ENCODE measurements around the gene PARK7. TPM values are rescaled to one million over a fixed set of nuclear protein-coding genes. Genes with fewer than 3 reads are reported as not detected.

The PARK7 gene
- total and polyA plus RNA-seq, 3 experiments from 2014 or later: 396 to 628 (median 583) TPM

DNA sequence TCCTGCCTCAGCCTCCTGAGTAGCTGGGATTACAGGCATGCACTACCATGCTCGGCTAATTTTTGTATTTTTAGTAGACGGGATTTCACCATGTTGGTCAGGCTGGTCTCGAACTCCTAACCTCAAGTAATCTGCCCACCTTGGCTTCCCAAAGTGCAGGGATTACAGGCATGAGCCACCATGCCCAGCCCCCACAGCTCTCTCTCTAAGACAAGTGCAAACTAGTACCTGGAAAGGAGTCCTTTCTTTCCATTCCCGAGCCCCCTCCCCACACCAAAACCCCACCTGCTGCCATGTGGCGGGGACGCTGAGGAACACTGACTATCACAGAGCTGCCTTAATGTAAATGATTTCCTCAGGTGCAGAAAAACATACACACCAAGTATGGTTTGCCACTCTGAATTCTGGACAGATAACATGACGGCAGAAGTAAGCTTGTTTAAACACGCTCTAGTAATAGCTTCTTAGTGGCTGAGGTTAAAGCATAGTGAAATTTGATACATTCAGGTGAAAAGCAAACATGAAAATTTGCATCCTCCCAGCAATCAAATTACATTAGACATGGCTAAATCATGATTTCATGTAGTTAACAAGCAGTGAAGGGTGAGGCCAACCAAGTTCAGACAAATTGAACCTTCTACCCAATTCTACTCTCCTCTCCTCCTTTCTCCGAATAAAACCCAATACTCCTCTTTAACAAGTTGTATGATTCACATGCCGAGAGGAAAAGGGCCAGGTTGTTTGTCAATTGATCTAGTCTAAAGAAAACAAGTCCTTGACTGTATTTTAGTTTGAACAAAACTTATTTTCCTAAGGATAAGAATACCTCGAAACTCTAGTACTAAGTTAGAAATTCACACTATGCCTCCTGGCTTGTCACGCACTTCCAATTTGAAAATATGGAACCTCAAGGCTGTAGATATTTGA, 44.8 kb downstream of the PARK7 start:
- CTCF ChIA-PET: interaction anchor here (3.0 kb wide), 1 partner anchor 9 kb away, joined by 11 read pairs; no protein-coding TSS in a partner anchor
- no peak overlapping the region for H3K4me3 ChIP-seq (ENCODE audit: low read length)

DNA sequence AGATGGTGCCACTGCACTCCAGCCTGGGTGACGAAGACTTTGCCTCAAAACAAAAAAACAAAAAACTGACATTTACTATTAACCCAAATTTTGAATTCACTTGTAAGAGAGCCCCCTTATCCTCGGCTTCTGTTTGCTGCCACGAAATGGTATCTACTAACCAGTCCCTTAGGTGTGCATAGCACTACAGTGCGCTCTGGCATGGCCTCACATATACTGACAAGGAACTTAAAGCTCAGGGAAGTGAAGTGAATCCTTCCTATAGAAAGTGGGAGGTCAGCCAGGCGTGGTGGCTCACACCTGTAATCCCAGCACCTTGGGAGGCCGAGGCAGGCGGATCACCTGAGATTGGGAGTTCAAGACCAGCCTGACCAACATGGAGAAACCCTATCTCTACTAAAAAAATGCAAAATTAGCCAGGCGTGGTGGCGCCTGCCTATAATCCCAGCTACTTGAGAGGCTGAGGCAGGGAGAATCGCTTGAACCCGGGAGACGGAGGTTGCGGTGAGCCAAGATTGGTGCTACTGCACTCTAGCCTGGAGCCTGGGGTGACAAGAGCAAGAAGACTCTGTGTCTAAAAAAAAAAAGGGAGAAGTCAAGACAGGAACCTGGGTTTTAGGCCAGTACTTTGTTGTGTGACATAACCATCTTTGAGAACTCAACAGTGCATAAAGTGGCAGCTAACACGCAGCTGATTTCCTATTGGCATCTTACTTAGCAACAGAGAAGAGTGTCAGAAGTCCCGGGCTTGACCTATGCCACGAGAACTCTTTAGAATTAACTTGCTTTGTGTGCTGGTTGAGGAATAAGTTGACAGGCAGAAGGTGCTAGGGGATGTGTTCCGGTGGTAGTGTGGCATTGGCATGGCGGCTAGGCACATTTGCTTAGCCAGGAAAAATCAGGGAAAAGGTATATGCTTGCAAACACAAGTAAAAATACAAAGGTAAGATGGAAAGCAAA, 47.8 kb downstream of the PARK7 start:
- no peaks in the 10 kb centered on the region for H3K4me1 ChIP-seq (ENCODE audit: insufficient read depth, low read length)
- no peak for DNase-seq
- H3K36me3 Mint-ChIP-seq: peaks cover 0 to 13% (median 3%) of the 10 kb centered on the region in 3 donors
- no peaks in the 10 kb centered on the region for H3K27me3 ChIP-seq (ENCODE audit: insufficient read depth, low read length, poor library complexity, severe bottlenecking)
- H3K4me3 ChIP-seq (ENCODE audit: low read length): no peak overlapping the region
- no peaks in the 10 kb centered on the region for H3K27me3 Mint-ChIP-seq
- POLR2A ChIA-PET: no interaction called here
- no peaks in the 10 kb centered on the region for H3K4me1 Mint-ChIP-seq
- CTCF ChIA-PET: interaction anchor here (1.1 to 6.9 kb wide), 2 partner anchors 29 to 339 kb away, joined by 4 to 83 read pairs; no protein-coding TSS in a partner anchor
- H3K4me3 Mint-ChIP-seq: no peak overlapping the region
- no peaks in the 10 kb centered on the region for H3K9me3 Mint-ChIP-seq
- H3K27ac Mint-ChIP-seq: peak overlapping the region in 2 of 8 donors; percentile 65 to 66
- no peaks in the 10 kb centered on the region for H3K36me3 ChIP-seq (ENCODE audit: insufficient read depth, low read length)
- no peak overlapping the region for H3K27ac ChIP-seq (ENCODE audit: low read depth, low read length)
- H3K9me3 ChIP-seq (ENCODE audit: low read length): no peaks in the 10 kb centered on the region

More for the DNA sequence above, 44.8 kb downstream of the PARK7 start:
- no peak overlapping the region for H3K4me3 Mint-ChIP-seq
- no peaks in the 10 kb centered on the region for H3K9me3 ChIP-seq (ENCODE audit: low read length)
- no peaks in the 10 kb centered on the region for H3K27me3 Mint-ChIP-seq
- no peaks in the 10 kb centered on the region for H3K4me1 ChIP-seq (ENCODE audit: insufficient read depth, low read length)
- H3K4me1 Mint-ChIP-seq: no peaks in the 10 kb centered on the region
- POLR2A ChIA-PET: no interaction called here
- H3K27ac ChIP-seq (ENCODE audit: low read depth, low read length): no peak overlapping the region
- H3K36me3 ChIP-seq (ENCODE audit: insufficient read depth, low read length): no peaks in the 10 kb centered on the region
- peak overlapping the region in 1 of 8 donors; percentile 12 for H3K27ac Mint-ChIP-seq
- H3K27me3 ChIP-seq (ENCODE audit: insufficient read depth, low read length, poor library complexity, severe bottlenecking): no peaks in the 10 kb centered on the region
- no peaks in the 10 kb centered on the region for H3K9me3 Mint-ChIP-seq
- H3K36me3 Mint-ChIP-seq: peaks cover 5 to 14% (median 9%) of the 10 kb centered on the region in 3 donors
- DNase-seq: no peak

DNA sequence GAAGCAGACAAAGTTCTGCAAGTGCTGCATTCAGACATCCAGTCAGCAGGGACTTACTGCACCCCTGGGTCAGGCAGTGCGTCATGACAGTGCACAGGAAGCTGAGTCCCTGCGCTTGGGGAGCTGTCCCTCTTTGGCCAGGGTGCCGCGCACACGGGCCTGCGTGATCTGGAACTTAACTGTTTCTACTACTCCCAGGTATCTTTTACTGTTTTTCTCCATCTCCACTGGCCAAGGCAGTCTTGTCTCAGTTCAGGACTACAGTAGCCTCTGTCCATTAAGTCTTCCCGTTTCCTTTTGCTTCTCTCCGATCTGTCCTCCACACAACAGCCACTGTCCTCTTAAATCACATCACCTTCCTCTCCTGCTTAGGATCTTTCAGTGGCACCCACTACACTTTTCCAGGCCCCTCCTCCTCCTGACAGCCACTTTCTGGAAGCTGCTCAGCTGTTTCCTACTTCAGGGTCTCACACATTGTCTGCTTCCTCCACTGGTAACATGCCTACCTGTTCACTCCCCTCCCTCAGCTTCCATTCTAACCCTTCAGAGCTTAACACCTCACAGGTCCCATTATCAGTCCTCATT, 48.7 kb downstream of the PARK7 start:
- H3K27ac Mint-ChIP-seq: no peak overlapping the region
- no peak overlapping the region for H3K4me3 Mint-ChIP-seq
- no peaks in the 10 kb centered on the region for H3K9me3 Mint-ChIP-seq
- H3K36me3 ChIP-seq (ENCODE audit: insufficient read depth, low read length): no peaks in the 10 kb centered on the region
- H3K4me3 ChIP-seq (ENCODE audit: low read length): no peak overlapping the region
- ChIA-PET CTCF (interaction anchor here (1.1 to 6.9 kb wide), 2 partner anchors 30 to 339 kb away, joined by 4 to 83 read pairs; no protein-coding TSS in a partner anchor), POLR2A (no interaction called here)
- DNase-seq: no peak
- H3K4me1 ChIP-seq (ENCODE audit: insufficient read depth, low read length): no peaks in the 10 kb centered on the region
- no peak overlapping the region for H3K27ac ChIP-seq (ENCODE audit: low read depth, low read length)
- H3K27me3 Mint-ChIP-seq: no peaks in the 10 kb centered on the region
- no peaks in the 10 kb centered on the region for H3K27me3 ChIP-seq (ENCODE audit: insufficient read depth, low read length, poor library complexity, severe bottlenecking)
- peaks cover 0 to 7% (median 3%) of the 10 kb centered on the region in 3 donors for H3K36me3 Mint-ChIP-seq
- no peaks in the 10 kb centered on the region for H3K9me3 ChIP-seq (ENCODE audit: low read length)
- peaks cover 0 to 5% (median 0%) of the 10 kb centered on the region in 3 donors for H3K4me1 Mint-ChIP-seq

DNA sequence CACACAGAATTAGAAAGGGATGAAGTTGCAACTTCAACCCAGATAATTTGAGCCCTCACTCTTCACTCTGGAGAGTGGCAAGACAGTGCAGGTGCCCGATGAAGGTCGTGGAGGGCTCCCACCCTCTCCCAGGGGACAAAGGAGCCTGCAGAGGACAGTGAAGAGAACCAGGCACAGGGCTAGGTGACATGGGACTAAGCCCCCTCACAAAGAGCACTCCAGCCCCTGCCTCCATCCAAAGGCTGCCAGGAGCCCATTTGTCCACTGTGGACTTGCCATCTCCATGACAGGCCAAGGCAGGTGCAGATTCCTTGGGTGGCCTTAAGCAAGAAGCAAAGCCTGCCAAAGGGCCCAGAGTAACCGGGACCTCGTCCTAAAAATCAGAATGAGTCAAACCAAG, 49.5 kb downstream of the PARK7 start:
- POLR2A ChIA-PET: no interaction called here
- Histone ChIP-seq H3K27ac (ENCODE audit: low read depth, low read length) (no peak overlapping the region), H3K9me3 (ENCODE audit: low read length) (no peaks in the 10 kb centered on the region), H3K4me3 (ENCODE audit: low read length) (no peak overlapping the region), H3K27me3 (ENCODE audit: insufficient read depth, low read length, poor library complexity, severe bottlenecking) (no peaks in the 10 kb centered on the region), H3K4me1 (ENCODE audit: insufficient read depth, low read length) (no peaks in the 10 kb centered on the region), H3K36me3 (ENCODE audit: insufficient read depth, low read length) (no peaks in the 10 kb centered on the region)
- CTCF ChIA-PET: interaction anchor here (1.1 to 6.9 kb wide), 2 partner anchors 31 to 338 kb away, joined by 4 to 83 read pairs; no protein-coding TSS in a partner anchor
- H3K4me1 Mint-ChIP-seq: peaks cover 0 to 7% (median 0%) of the 10 kb centered on the region in 3 donors
- H3K27me3 Mint-ChIP-seq: no peaks in the 10 kb centered on the region
- H3K4me3 Mint-ChIP-seq: no peak overlapping the region
- no peak for DNase-seq
- no peak overlapping the region for H3K27ac Mint-ChIP-seq
- no peaks in the 10 kb centered on the region for H3K9me3 Mint-ChIP-seq
- H3K36me3 Mint-ChIP-seq: peaks cover 0 to 7% (median 3%) of the 10 kb centered on the region in 3 donors

DNA sequence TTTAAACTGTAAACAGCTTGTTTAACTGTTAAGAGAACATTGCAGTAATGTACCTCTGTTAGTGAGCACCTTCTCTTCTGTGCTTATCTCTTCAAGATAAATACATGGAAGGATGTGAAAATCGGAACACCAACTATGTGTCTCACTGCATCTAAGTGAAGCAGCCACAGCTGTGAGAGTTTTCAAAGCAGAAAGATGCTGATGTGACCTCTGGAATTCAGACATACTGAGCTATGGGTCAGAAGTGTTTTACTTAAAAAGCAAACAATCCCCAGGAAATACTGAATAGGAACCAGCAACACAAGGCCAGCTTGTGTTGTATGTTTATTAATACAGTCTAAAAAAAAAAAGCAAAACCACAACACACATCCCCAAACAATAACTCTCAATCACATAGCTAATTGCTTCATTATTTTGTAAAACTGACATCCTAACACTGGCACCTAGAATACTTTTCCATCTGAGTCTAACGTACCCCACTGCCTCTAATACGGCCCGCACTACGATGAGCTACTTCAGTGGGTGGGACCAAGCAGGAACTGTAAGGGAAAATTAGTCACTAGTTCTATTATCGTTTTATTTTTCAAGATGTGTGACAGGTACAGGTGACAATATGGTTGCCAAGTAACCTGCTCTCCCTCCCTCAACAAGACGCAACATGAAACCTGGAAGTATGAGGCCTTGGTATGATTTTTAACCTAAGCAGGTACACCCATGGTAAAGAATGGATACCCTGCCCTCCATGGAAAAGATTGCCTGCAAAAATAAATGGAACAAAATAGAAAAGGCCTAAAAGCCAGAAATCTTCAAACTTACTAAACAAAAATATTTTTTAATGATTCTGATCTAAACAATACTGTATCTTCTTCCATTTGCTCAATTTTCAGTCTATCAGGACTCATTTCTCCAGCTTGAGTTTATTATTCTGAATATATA, 50.7 kb downstream of the PARK7 start:
- Histone ChIP-seq H3K4me1 (ENCODE audit: insufficient read depth, low read length) (no peaks in the 10 kb centered on the region), H3K36me3 (ENCODE audit: insufficient read depth, low read length) (no peaks in the 10 kb centered on the region), H3K27me3 (ENCODE audit: insufficient read depth, low read length, poor library complexity, severe bottlenecking) (no peaks in the 10 kb centered on the region), H3K4me3 (ENCODE audit: low read length) (no peak overlapping the region), H3K9me3 (ENCODE audit: low read length) (no peaks in the 10 kb centered on the region), H3K27ac (ENCODE audit: low read depth, low read length) (no peak overlapping the region)
- ChIA-PET CTCF (interaction anchor here (1.2 to 6.9 kb wide), 3 partner anchors 19 to 337 kb away, joined by 3 to 83 read pairs (median 5); no protein-coding TSS in a partner anchor), POLR2A (no interaction called here)
- Mint-ChIP-seq H3K9me3 (no peaks in the 10 kb centered on the region), H3K4me1 (peaks cover 0 to 7% (median 0%) of the 10 kb centered on the region in 3 donors), H3K27me3 (peaks cover 0 to 6% of the 10 kb centered on the region in 2 donors), H3K27ac (no peak overlapping the region), H3K36me3 (peaks cover 0 to 7% (median 0%) of the 10 kb centered on the region in 3 donors), H3K4me3 (no peak overlapping the region)
- DNase-seq: no peak

DNA sequence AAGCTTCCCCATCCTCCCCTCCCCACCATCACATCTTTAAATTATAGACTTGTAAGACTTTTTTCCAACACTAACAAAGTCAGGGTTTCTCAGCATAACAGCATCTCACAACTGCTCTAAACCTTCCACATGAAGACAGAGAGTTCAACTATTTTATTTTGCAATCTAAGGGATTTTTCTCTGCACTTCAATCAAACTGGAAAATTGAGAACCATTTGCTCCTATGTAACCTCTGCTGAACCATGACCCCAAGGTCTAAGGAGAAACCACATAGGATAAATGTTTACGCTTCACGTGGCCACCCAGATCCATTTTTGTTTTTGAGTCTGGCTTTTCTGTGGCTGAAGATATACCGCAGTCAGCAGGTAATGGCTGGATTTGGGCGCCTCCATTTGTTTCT, 51.4 kb downstream of the PARK7 start:
- no peak overlapping the region for H3K4me3 Mint-ChIP-seq
- ChIA-PET CTCF (interaction anchor here (6.8 to 6.9 kb wide), 2 partner anchors 302 to 336 kb away, joined by 47 to 83 read pairs; no protein-coding TSS in a partner anchor), POLR2A (no interaction called here)
- H3K36me3 ChIP-seq (ENCODE audit: insufficient read depth, low read length): no peaks in the 10 kb centered on the region
- H3K4me1 ChIP-seq (ENCODE audit: insufficient read depth, low read length): no peaks in the 10 kb centered on the region
- H3K27me3 Mint-ChIP-seq: peaks cover 0 to 12% of the 10 kb centered on the region in 2 donors
- H3K27ac Mint-ChIP-seq: no peak overlapping the region
- no peaks in the 10 kb centered on the region for H3K9me3 ChIP-seq (ENCODE audit: low read length)
- DNase-seq: no peak
- no peak overlapping the region for H3K27ac ChIP-seq (ENCODE audit: low read depth, low read length)
- no peak overlapping the region for H3K4me3 ChIP-seq (ENCODE audit: low read length)
- H3K36me3 Mint-ChIP-seq: peaks cover 0 to 7% (median 0%) of the 10 kb centered on the region in 3 donors
- no peaks in the 10 kb centered on the region for H3K9me3 Mint-ChIP-seq
- no peaks in the 10 kb centered on the region for H3K27me3 ChIP-seq (ENCODE audit: insufficient read depth, low read length, poor library complexity, severe bottlenecking)
- peaks cover 0 to 7% (median 0%) of the 10 kb centered on the region in 3 donors for H3K4me1 Mint-ChIP-seq

DNA sequence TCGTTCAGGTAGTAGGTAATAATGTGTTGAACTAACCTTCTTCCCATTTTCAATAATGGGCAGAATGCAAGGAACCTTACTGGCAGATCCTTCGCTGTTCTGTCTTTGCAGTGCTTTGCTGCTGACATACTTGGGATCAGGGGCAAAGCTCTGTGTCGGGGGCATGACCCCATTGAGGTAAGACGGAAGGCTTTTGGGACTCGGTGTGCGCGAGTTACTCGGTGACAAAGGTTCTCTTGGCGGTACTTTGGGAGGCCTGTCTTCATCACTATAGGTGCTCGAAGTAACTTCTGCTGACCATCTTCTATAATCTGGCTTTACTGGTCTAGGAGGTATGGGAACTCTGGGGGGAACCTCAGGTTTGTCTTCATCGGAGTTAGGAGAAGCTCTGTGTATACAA, 51.9 kb downstream of the PARK7 start:
- Histone ChIP-seq H3K36me3 (ENCODE audit: insufficient read depth, low read length) (no peaks in the 10 kb centered on the region), H3K4me1 (ENCODE audit: insufficient read depth, low read length) (no peaks in the 10 kb centered on the region), H3K4me3 (ENCODE audit: low read length) (no peak overlapping the region), H3K27ac (ENCODE audit: low read depth, low read length) (no peak overlapping the region), H3K9me3 (ENCODE audit: low read length) (no peaks in the 10 kb centered on the region), H3K27me3 (ENCODE audit: insufficient read depth, low read length, poor library complexity, severe bottlenecking) (no peaks in the 10 kb centered on the region)
- Mint-ChIP-seq H3K4me3 (no peak overlapping the region), H3K27ac (no peak overlapping the region), H3K36me3 (peaks cover 0 to 7% (median 0%) of the 10 kb centered on the region in 3 donors), H3K4me1 (peaks cover 0 to 7% (median 0%) of the 10 kb centered on the region in 3 donors), H3K27me3 (peaks cover 0 to 16% of the 10 kb centered on the region in 2 donors), H3K9me3 (no peaks in the 10 kb centered on the region)
- ChIA-PET CTCF (interaction anchor here (3.4 to 6.9 kb wide), 3 partner anchors 7 to 335 kb away, joined by 11 to 83 read pairs (median 47); no protein-coding TSS in a partner anchor), POLR2A (no interaction called here)
- DNase-seq: no peak
